DND-41 (cell line): ENCODE data around the gene HCN4.

Source experiments
- CTCF ChIP-seq: IDR thresholded peaks from 2 replicates; pipeline ENCODE4 v1.5.1; 2012; ENCODE audit warnings: borderline replicate concordance, low read length, moderate library complexity, mild to moderate bottlenecking; ENCODE audit not compliant: poor library complexity, severe bottlenecking; ENCODE audit errors: extremely low read depth
- EZH2 ChIP-seq: IDR thresholded peaks from 3 replicates; pipeline ENCODE4 v1.6.1; 2012; ENCODE audit warnings: borderline replicate concordance, low read depth, mild to moderate bottlenecking, moderate library complexity, low read length, inconsistent platforms; ENCODE audit not compliant: severe bottlenecking

DNA sequence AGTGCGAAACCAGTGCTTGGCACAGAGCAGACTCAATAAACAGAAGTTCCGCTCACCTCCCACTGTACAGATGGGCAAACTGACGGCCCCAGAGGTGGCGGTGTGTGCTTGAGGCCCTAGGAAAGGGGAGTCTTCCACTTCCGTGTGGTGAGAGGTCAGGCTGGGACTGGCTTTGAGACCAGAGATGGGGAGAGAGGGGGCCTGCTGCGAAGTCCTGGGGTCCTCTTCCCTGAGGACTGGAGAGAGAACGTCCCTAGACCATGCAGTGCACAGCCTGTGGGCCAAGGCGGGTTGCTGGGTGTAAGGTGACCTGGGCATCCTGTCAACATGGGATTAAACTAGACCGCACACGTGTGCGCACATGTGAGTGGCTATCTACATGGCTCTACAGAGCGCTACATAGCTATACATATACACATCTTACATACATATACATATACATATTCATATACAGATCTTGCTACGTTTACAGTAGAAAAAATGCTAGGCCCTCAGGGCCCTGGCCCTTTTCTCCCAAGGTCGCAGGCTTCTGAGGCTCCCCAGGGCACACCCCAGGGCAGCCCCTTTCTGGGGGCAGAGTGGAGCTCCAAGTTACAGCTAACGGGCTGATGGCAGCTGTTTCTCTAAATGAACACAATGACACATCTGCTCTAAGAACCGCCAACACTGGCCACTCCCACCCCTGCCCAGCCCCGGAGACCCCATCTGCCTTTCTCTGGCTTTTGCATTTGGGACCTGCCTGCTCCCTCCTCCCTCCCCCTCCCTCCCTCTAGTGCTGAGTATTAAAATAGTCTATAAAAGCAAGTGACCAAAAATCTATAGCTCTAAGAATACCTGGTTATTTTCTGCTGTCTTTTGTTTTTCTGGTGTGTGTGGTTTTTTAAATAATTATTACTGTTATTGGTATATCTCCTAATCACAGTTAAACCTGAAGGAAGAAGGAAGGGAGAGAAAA is 47.0 kb downstream of the HCN4 start:
- TF ChIP-seq CTCF: no peak
- no peak for TF ChIP-seq EZH2
